Measurements from ENCODE around the gene NPDC1.
A peak's percentile ranks its signal among the peaks of the same experiment; 100 is the strongest.
"Not testable (repeated sequence)": the region's sequence is repeated elsewhere in the genome, so short reads cannot be mapped to it uniquely, and the experiment has no call there.

NPDC1 gene

GRCh38 chr9:137009217-137009616, 36.8 kb downstream of the NPDC1 start:
- DNase-seq: no peak

- DNase-seq: no peak
Measured at GRCh38 chr9:137008312-137008711, 37.7 kb downstream of the NPDC1 start.

GRCh38 chr9:137007816-137008270, 38.1 kb downstream of the NPDC1 start:
- no peak for DNase-seq

GRCh38 chr9:137007108-137007815, 38.7 kb downstream of the NPDC1 start:
- no peak for DNase-seq

GRCh38 chr9:137006116-137007003, 39.6 kb downstream of the NPDC1 start:
- no peak for DNase-seq

- not testable (repeated sequence) for DNase-seq
Measured at GRCh38 chr9:137004285-137004684, 41.7 kb downstream of the NPDC1 start.

- no peak for DNase-seq
Measured at GRCh38 chr9:137002646-137003041, 43.3 kb downstream of the NPDC1 start.

- no peak for DNase-seq
Measured at GRCh38 chr9:137001857-137002645, 43.9 kb downstream of the NPDC1 start.

- peak; percentile 69 for DNase-seq
Measured at GRCh38 chr9:137000177-137000930, 45.6 kb downstream of the NPDC1 start.

GRCh38 chr9:136997830-136998234, 48.1 kb downstream of the NPDC1 start:
- no peak for DNase-seq

- DNase-seq: no peak
Measured at GRCh38 chr9:136997371-136997770, 48.6 kb downstream of the NPDC1 start.

- peak; percentile 11 for DNase-seq
Measured at GRCh38 chr9:136996361-136997292, 49.4 kb downstream of the NPDC1 start, which contains the start of gene CLIC3. TSS of gene CLIC3 (minus strand) at chr9:136996568. CDS start at chr9:136996543, 25 bp downstream.

GRCh38 chr9:136995772-136996311, 50.1 kb downstream of the NPDC1 start:
- DNase-seq: peak; percentile 47

GRCh38 chr9:136995362-136995761, 50.6 kb downstream of the NPDC1 start:
- no peak for DNase-seq

- DNase-seq: no peak
Measured at GRCh38 chr9:136994888-136995230, 51.1 kb downstream of the NPDC1 start.

GRCh38 chr9:136994180-136994887, 51.6 kb downstream of the NPDC1 start:
- DNase-seq: no peak

- DNase-seq: no peak
Measured at GRCh38 chr9:136992819-136993369, 53.1 kb downstream of the NPDC1 start.

- DNase-seq: peak; percentile 88
Measured at GRCh38 chr9:136991993-136992818, 53.8 kb downstream of the NPDC1 start, which contains the start of gene PAXX. TSS of gene PAXX (plus strand) at chr9:136992422. CDS start at chr9:136992444, 22 bp downstream.

All from fibroblast of upper back skin (primary cell).